ENCODE measurements around the gene CNKSR2. TPM values are rescaled to one million over a fixed set of nuclear protein-coding genes. Genes with fewer than 3 reads are reported as not detected.

CNKSR2 gene
- total RNA-seq, 1 donor from 2014 or later = 0.47 TPM

GRCh38 chrX:21493226-21493830, 119.1 kb downstream of the CNKSR2 start:
- H3K27ac ChIP-seq (replicated peaks) = no peak overlapping the region
- intact Hi-C loops (cut with micrococcal nuclease) = no loop called here
- no peak overlapping the region for H3K4me3 ChIP-seq

GRCh38 chrX:21503593-21503992, 129.4 kb downstream of the CNKSR2 start:
- H3K4me1 ChIP-seq = no peaks in the 10 kb centered on the region

More at GRCh38 chrX:21493226-21493830, 119.1 kb downstream of the CNKSR2 start:
- Histone ChIP-seq H3K4me1 (no peaks in the 10 kb centered on the region), H3K36me3 (no peaks in the 10 kb centered on the region), H3K27me3 (ENCODE audit: low read depth) (no peaks in the 10 kb centered on the region), H3K9me3 (replicated peaks) (no peaks in the 10 kb centered on the region)
- TF ChIP-seq, protein P1, sequence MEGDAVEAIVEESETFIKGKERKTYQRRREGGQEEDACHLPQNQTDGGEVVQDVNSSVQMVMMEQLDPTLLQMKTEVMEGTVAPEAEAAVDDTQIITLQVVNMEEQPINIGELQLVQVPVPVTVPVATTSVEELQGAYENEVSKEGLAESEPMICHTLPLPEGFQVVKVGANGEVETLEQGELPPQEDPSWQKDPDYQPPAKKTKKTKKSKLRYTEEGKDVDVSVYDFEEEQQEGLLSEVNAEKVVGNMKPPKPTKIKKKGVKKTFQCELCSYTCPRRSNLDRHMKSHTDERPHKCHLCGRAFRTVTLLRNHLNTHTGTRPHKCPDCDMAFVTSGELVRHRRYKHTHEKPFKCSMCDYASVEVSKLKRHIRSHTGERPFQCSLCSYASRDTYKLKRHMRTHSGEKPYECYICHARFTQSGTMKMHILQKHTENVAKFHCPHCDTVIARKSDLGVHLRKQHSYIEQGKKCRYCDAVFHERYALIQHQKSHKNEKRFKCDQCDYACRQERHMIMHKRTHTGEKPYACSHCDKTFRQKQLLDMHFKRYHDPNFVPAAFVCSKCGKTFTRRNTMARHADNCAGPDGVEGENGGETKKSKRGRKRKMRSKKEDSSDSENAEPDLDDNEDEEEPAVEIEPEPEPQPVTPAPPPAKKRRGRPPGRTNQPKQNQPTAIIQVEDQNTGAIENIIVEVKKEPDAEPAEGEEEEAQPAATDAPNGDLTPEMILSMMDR (IDR thresholded peaks at IDR 0.05; ENCODE audit: borderline replicate concordance) = no peak
- DNase-seq = no peak

GRCh38 chrX:21509912-21510311, 135.7 kb downstream of the CNKSR2 start:
- H3K4me3 ChIP-seq = no peak overlapping the region
- no peaks in the 10 kb centered on the region for H3K9me3 ChIP-seq (replicated peaks)
- TF ChIP-seq, protein P1 (IDR thresholded peaks at IDR 0.05; ENCODE audit: borderline replicate concordance) = no peak
- no peaks in the 10 kb centered on the region for H3K27me3 ChIP-seq (ENCODE audit: low read depth)
- no peaks in the 10 kb centered on the region for H3K4me1 ChIP-seq
- intact Hi-C loops (cut with micrococcal nuclease) = no loop called here
- no peaks in the 10 kb centered on the region for H3K36me3 ChIP-seq
- no peak for DNase-seq
- H3K27ac ChIP-seq (replicated peaks) = no peak overlapping the region

More at GRCh38 chrX:21503593-21503992, 129.4 kb downstream of the CNKSR2 start:
- Histone ChIP-seq H3K27ac (replicated peaks) (no peak overlapping the region), H3K27me3 (ENCODE audit: low read depth) (no peaks in the 10 kb centered on the region), H3K36me3 (no peaks in the 10 kb centered on the region), H3K4me3 (no peak overlapping the region), H3K9me3 (replicated peaks) (no peaks in the 10 kb centered on the region)
- TF ChIP-seq, protein P1 (IDR thresholded peaks at IDR 0.05; ENCODE audit: borderline replicate concordance) = no peak
- no peak for DNase-seq
- intact Hi-C loops (cut with micrococcal nuclease) = no loop called here

DNA sequence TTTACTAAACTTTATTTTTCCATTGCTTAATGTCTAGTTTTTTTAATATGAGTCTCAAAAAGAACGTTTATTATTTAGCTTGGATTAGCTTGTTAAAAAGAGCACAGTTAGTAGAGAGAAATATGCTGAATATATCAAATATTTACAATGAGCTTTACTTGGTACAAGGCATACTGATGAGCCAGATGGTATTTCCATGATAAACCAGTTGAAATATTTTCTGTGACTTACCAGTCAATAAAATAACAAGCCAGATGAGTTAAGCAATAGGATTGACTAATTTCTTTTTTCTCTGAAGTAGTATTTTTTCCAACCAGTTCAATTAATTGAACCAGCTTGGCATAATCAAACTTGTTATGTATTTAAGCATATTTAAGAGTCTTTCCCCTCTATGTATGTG, 149.8 kb downstream of the CNKSR2 start:
- Histone ChIP-seq H3K4me3 (no peak overlapping the region), H3K27me3 (ENCODE audit: low read depth) (no peaks in the 10 kb centered on the region), H3K27ac (replicated peaks) (no peak overlapping the region), H3K36me3 (no peaks in the 10 kb centered on the region), H3K4me1 (no peaks in the 10 kb centered on the region), H3K9me3 (replicated peaks) (no peaks in the 10 kb centered on the region)
- intact Hi-C loops (cut with micrococcal nuclease) = no loop called here
- DNase-seq = no peak
- TF ChIP-seq, protein P1 (IDR thresholded peaks at IDR 0.05; ENCODE audit: borderline replicate concordance) = no peak

DNA sequence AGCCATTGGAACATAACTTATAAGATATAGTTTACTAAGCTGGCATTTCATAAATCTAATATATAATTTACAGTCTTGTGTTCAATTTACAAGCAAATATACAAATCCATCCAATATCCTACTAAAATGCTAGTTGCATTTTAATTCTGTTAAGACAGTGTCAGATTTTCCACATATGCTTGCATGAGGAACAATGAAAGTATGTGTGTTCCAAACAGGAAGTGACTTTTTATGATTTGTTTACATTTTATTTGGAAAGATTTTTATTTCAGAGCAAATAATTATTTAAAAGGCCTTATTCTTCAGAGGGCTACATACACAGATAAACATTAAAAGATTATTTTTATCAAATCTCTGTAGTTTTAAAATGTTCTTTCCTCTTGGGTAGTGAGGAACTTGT, 153.9 kb downstream of the CNKSR2 start:
- no peak overlapping the region for H3K4me3 ChIP-seq
- TF ChIP-seq, protein P1 (IDR thresholded peaks at IDR 0.05; ENCODE audit: borderline replicate concordance) = no peak
- DNase-seq = no peak
- H3K27ac ChIP-seq (replicated peaks) = no peak overlapping the region
- no peaks in the 10 kb centered on the region for H3K9me3 ChIP-seq (replicated peaks)
- no peaks in the 10 kb centered on the region for H3K4me1 ChIP-seq
- no peaks in the 10 kb centered on the region for H3K27me3 ChIP-seq (ENCODE audit: low read depth)
- H3K36me3 ChIP-seq = no peaks in the 10 kb centered on the region
- intact Hi-C loops (cut with micrococcal nuclease) = no loop called here
